Fibroblast of the conjunctiva (primary cell): ENCODE results near the gene PPP1R9A.
A peak's percentile ranks its signal among the peaks of the same experiment; 100 is the strongest.
"Not testable (repeated sequence)": the region's sequence is repeated elsewhere in the genome, so short reads cannot be mapped to it uniquely, and the experiment has no call there.

Experiments
- DNase-seq: peaks from one replicate; pipeline ENCODE4 v3.0.0-alpha.2; 2010; ENCODE audit warnings: low read depth

Gene PPP1R9A

DNA sequence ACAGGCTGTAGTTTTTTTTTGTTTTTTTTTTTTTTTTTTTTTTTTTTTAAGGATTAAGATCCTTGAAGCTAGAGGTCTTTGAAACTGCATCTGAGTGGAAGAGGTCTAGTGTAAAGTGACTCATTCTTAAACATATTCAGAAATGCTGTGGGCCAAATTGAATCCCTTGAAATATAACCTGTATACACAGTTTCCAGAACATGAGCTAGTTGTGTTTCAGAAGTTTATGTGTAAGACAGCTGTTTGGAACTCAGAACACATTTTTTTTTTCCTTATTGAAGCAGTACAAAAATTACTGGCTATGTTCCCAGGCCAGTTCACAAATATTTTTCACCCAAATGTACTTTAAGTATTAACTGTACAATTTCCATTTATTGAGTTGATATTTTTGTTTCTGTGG lies 67.9 kb downstream of the PPP1R9A start:
- peak; percentile 50 for DNase-seq

DNA sequence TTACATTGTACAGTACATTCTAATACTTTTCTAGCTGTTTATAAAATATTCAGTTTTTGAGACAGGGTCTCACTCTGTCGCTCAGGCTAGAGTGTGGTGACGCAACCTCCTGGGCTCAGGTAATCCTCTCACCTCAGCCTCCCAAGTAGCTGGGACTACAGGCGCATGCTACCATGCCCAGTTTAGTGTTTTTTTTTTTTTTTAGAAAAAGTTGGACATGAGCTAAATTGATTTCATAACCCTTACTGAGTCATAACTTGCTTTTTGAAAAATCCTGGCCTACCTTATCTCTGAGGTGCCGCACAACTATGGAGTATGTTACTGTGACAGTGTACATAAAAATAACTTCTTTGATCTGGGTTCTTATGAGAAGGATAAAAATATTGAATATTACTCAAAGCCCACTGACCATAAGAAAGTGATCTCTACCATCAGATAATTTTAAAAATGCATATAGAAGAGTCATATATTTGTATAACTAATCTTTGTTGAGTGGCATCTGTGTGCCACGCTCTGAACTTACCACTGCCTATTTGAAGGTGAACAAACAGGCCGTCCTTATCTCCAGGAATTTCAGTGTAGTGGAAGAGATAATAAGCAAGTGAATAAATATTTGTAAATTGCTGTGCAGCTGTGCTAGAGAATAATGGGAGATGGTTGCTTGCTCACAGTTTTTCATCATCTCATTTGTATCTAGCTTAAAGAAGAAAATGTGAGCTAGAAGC lies 73.2 kb downstream of the PPP1R9A start:
- DNase-seq: no peak

DNA sequence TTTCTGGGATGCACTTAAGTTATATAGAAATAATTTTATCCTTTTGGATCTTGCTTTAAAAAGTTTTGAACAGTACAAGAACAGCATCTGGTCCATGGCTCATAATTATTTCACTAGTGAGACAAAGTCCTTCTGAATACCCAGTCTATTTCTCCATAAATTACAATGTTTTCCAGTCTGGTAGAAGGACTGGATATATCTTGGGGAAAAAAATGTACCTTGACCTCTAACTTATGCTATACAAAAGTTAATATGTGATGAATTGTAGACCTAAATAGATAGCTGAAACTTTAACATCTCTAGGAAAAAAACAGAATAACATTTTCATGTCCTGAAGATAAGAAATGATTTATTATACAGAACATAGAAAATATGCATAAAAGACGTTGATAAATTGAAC lies 88.5 kb downstream of the PPP1R9A start:
- no peak for DNase-seq

DNA sequence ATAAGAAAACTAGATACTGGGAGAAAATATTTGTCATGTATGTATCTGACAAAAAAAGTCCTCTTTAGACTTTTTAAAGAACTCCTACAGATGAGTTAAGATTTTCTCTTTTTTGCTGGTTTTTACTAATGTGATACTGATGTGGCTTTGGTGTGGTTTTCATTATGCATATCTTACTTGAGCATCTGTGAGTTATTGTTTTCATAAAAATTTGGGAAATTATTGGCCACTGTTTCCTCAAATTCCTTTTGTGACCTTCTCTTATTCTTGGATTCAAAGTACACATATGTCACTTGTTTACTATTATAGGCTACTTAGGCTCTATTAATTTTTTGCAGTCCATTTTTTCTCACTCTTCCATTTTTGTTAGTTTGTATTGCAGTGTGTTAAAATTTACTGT lies 89.0 kb downstream of the PPP1R9A start:
- no peak for DNase-seq

DNA sequence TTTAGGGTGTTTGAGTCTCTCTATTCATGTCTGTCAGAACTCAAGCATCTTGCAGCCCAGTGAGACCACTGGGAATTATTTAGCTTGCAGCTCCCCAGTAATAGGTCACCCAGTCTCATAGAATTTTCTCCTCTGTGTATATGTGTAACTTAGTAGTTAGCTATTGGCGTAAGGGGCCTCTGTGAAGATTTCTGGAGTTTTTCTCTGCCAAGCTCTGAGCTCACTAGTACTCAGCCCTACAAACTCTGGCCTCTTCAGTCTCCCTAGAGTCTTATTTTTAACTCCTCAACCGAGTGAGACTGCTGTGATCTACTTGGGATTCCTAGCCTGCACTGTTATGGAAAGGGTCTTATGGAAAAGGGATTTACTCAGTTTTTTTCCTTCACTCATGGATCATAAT lies 90.2 kb downstream of the PPP1R9A start:
- no peak for DNase-seq

DNA sequence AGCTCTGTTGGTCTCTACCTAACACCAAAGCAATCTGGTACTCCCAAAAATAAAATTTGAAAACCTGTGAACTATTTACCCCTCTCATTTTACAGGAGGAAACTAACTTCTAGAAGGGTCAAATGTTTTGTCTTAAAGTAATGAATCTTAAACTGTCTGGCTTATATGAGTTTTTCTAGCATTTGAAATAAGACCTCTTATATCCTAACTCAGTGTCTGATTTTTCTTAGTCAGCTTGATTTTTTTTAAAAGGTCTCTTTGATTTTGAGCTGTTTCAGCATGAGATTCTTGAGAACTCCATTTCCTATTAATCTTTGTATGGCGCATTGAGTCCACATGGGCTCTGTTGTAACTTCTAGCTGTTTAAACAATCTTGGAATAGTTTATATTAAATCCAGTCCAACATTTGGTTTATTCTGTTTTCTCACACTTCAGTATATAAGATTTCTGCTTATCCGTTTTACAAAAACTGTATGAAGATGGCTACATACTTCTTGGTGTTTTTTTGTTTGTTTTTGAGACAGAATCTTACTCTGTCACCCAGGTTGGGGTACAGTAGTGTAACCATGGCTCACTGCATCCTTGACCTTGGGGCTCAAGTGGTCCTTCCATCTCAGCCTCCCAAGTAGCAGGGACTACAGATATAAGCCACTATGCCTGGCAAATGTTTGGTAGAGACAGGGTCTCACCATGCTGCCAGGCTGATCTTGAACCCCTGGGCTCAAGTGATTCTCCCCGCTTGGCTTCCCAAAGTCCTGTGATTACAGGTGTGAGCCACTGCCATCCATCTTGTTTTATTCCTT lies 91.1 kb downstream of the PPP1R9A start:
- DNase-seq: no peak

DNA sequence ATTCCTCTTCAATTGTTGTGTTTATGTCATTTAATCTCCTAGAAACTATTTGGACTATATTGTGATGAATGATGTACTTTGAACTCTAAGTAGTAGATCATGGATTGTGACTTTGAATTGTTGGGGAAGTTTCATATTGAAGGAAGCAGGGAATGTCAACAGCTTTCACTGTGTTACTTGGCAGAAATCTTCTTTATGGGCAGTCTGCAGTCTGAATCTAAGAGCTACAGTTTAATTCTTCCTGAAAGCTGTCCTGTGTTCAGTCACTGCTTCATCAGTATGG lies 91.6 kb downstream of the PPP1R9A start:
- no peak for DNase-seq

DNA sequence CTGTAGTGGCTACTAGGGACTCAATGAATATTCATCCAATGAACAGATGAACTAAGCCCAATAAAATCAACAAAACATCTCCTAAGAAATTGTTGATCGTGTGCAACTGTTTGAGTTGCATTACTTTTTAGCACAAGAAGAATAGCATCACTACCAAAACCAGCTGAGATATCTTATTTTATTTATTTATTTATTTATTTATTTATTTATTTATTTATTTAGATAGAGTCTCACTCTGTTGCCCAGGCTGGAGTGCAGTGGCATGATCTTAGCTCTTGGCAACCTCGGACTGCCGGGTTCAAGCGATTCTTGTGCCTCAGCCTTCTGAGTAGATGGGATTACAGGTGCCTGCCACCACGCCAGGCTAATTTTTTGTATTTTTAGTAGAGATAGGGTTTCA lies 92.2 kb downstream of the PPP1R9A start:
- not testable (repeated sequence) for DNase-seq

DNA sequence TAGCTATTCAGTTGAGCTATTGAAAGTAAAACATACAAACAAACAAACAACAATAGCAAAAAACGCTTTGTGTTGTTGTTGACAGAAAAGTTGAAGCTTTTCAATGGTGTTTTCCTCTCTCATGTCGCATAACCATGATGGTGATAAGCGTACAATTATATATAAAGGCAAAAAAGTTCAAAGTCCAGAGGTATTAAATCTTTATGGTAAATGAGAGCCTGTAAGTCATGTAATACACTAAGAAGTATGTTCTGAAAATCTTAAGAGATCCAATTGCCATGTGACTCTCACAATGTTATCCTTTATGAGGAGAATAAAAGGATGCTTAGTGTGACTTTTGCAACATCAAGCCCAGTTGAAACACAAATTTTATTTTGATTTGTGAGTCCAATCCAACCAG lies 93.9 kb downstream of the PPP1R9A start:
- DNase-seq: no peak

DNA sequence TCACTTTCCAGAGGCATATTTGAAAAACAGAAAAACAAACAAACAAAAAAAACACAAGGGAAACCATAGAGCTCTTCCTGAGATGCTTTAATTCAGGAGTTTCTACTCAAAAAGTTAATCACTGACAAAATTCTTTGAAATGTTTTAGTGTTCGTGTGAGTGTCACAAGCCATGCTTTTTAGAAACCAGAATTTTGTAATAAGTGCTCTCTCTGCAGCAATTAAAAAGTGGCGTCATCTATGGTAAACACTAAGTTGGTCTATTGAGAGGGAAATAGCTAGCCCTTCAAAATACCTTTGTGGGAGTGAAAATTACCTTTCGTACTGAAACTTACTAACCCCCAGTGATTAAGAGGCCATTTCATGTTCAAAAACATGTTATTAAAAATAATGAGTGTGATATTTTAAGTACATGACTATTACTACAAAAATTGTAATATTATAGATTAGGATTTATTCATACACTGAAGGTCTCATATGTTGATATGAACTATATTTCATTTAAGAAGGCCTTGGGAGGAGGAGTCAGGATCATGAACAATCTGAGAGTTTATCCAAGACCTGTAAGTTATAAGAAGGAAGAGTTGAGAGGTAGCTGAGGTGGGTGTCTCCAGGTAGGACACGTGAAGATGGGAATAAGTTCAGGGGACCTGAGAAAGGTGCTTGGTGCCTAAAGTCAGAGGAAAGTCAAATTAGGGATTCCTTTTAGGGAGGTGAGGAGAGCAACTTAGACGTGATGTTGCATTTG lies 94.6 kb downstream of the PPP1R9A start:
- no peak for DNase-seq

DNA sequence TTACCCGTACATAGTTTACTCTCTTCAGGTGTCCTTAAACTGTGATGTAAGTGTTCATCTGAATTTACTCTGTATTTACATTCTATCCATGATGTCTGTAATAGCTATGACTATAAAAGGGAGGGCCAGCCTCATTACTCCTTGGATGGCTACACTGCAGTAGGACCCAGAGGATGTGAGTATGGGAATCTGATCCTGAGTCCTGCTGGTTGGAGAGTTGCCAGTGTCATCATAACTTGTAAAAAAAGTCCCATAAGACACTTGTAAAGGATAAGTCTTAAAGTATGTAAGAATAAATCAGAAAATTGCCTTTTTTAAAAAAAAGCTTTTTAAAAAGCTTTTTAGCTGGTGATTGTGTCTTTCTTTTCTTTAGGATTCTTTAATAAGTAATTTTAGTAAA lies 95.4 kb downstream of the PPP1R9A start:
- DNase-seq: no peak

DNA sequence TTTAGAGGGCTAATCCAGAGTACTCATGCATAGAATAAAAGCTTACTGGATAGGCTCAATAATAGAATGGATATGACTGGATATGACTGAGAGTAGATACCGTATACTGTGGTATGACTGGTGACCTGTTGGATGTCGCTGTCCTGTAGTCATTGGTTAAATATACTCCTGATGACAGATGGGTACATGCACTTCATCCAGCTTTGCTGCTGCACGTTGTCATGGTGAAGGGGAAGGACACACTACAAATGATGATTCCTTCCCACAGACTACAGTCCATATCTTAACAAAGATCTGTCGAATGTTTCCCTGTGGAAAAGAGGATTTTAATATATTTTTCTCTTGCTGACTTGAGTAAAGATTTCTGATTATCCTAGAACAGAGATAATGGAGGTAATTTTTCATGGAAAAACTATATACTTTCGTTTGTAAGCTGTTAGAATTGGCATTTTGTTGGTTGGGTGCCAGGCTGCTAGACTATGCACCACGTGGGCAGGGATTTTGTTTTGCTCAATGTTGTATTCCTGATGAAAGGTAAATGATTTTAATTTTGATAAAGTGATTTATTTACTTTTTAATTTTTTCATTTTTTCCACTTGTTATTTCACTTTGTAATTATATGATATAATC lies 97.3 kb downstream of the PPP1R9A start:
- no peak for DNase-seq

DNA sequence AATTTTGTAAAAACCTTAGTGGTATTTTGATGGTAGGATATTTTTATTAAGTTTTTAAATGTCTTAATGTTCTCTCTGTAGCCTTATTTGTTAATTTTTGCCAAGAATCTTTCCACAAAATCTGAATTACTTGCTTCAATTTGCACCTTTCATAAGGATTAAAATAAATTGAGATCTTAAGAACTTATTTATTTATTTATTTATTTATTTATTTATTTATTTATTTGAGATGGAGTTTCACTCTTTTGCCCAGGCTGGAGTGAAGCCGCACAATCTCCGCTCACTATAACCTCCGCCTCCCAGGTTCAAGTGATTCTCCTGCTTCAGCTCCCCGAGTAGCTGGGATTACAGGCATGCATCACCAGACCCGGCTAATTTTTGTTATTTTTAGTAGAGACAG lies 98.6 kb downstream of the PPP1R9A start:
- DNase-seq: no peak

DNA sequence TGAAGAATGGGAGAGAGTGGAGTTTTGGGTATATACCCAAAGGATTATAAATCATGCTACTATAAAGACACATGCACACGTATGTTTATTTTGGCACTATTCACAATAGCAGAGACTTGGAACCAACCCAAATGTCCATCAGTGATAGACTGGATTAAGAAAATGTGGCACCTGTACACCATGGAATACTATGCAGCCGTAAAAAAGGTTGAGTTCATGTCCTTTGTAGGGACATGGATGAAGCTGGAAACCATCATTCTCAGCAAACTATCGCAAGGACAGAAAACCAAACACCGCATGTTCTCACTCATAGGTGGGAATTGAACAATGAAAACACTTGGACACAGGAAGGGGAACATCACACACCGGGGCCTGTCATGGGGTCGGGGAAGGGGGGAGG lies 101.4 kb downstream of the PPP1R9A start:
- not testable (repeated sequence) for DNase-seq

DNA sequence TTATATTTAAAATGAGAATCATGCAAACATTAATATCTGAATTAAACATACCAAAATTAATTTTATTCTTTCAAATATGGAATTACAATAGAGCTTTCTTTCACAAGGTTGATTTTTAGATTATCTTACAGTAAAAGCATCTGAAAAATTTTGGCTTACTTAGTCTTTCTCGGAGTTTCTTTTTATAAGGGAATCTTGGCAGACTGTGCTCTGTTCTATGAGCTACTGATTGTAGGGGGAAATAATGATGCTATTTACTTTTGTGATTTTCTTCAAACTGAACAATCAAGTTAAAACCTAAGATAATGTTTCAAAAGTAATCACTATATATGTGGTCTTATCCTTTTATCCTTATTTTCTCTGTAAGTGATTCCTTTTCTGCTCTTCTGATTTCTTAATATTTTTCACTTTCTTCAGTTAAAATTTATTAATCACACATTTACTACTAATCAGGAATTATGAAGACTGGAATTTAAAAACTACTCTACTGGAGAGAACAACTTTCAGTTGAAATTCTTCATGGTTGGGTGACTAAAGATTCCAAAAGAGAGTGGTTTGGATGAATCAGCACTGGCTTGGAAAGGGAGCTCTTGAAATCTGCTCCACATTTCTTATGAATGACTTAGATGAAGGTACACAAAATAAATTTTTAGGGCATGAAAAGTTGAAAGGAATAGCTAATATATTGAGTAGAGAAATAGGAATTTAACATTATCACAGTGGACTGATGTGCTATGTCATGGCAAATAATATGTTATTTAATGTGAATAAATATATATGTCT lies 103.9 kb downstream of the PPP1R9A start:
- no peak for DNase-seq

DNA sequence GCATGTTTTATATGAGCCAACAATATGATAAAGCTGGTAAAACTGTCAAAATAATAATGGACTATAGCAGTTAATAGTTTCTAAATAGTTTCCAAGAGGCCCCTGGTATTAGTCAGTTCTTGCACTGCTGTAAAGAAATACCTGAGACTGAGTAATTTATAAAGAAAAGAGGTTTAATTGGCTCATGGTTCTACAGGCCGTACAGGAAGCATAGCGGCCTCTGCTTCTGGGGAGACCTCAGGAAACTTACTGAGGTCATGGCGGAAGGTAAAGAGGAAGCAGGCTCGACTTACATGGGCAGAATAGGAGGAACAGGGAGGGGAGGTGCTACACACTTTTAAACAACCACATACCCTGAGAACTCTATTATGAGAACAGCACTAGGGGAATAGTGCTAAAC lies 104.6 kb downstream of the PPP1R9A start:
- no peak for DNase-seq

DNA sequence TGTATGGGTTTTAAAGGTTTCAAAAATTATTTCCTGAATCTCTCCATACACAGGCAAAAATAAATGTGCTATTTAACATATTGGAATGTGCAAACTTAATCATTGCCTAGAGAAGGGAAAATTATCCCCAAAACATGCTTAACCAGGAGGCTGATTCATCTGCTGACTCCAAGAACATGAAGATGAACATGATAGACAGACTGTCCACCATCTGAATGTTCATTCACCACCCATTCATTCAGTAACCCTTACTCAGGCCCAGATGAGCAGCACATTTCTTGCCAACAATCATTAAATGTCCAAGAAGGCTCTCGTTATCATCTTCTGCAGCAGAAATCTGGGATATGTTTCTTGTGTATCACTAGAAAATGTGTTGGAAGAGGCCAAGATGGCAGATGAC lies 110.6 kb downstream of the PPP1R9A start:
- DNase-seq: no peak

DNA sequence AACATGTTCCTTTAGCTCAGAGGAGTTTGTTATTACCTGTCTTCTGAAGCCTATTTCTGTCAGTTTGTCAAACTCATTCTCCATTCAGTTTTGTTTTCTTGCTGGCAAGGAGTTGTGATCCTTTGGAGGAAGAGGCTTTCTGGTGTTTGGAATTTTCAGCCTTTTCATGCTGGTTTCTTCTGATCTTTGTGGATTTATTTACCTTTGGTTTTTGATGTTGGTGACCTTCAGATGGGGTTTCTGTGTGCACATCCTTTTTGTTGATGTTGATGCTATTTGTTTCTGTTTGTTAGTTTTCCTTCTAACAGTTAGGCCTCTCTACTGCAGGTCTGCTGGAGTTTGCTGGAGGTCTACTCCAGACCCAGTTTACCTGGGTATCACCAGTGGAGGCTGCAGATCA lies 118.6 kb downstream of the PPP1R9A start:
- no peak for DNase-seq

DNA sequence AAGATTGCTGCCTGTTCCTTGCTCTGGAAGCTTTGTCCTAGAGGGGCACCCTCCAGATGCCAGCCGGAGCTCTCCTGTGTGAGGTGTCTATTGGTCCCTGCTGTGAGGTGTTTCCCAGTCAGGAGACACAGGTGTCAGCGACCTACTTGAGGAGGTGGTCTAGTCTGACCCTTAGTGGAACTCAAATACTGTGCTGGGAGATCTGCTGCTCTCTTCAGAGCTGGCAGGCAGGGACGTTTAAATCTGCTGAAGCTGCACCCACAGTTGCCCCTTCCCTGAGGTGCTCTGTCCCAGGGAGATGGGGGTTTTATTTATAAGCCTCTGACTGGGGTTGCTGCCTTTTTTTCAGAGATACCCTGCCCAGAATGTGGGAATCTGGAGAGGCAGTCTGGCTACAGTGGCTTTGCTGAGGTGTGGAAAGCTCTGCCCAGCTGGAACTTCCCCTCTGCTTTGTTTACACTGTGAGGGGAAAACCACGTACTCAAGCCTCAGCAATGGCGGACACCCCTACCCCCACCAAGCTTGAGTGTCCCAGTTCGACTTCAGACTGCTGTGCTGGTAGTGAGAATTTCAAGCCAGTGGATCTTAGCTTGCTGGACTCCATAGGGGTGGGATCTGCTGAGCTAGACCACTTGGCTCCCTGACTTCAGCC lies 119.2 kb downstream of the PPP1R9A start:
- DNase-seq: no peak

DNA sequence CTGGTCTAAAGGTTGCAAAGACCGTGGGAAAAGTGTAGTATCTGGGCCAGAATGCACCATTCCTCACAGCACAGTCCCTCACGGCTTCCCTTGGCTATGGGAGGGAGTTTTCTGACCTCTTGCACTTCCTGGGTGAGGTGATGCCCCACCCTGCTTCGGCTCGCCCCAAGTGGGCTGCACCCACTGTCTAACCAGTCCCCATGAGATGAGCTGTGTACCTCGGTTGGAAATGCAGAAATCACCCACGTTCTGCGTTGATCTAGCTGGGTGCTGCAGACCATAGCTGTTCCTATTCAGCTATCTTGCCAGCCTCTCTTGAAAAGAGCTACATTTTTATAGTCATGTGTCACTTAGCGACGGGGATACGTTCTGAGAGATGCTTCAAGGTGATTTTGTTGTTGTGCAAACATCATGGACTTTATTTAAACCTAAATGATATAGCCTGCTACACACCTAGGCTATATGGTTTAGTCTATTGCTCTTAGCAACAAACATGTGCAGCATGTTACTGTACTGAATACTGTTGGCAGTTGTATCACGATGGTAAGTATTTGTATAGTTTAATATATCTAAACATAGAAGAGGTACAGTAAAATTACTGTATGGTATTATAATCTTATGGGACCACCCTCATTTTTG lies 120.0 kb downstream of the PPP1R9A start:
- DNase-seq: no peak

DNA sequence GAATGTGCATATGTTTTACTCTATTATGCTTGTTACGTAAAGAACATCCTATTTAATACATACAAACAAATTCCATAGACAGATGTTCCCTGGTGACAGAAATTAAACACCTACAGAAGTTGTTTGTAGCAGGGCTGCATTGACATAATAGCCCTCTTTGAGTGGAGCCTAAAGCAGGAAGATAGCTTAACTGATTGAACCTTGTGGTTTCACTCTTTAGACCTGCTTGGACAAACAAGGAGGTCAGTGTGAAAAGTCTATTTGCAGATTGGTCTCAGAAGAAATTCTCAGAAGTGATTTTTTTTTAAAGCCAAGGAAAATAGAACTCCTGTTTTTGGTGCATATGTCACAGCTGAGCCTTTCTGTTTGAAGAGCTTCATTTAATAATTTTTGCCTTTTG lies 121.3 kb downstream of the PPP1R9A start:
- DNase-seq: no peak
